Activated naive CD8-positive, alpha-beta T cell treated with anti-CD3 and anti-CD28 coated beads, Interleukin-2, amount 10 ng/mL, durations not matched to agents 7 days and 5 days (primary cell): Measurements from ENCODE around the gene TARS1. TPM values are rescaled to one million over a fixed set of nuclear protein-coding genes. Genes with fewer than 3 reads are reported as not detected.
"Not testable (repeated sequence)": the region's sequence is repeated elsewhere in the genome, so short reads cannot be mapped to it uniquely, and the experiment has no call there.

Experiments
- ATAC-seq: fragments of 150-1000 bp; cut with Tn5 transposase; one replicate; pipeline ENCODE4 v1.10.0; 2021; ENCODE audit warnings: low read depth, moderate library complexity
- POLR2A ChIA-PET: fragments of 350-600 bp; sonication (Branson Sonifier 250); formaldehyde crosslinking; loops from one replicate; lab custom pipeline; 2021; ENCODE audit warnings: antibody characterized with exemption; lab: Charles Lee
- DNase-seq: peaks from one replicate; pipeline ENCODE4 v3.0.0; 2021
- H3K27ac Mint-ChIP-seq: one replicate; pipeline ENCODE4 v1.8.0; 2022; ENCODE audit warnings: mild to moderate bottlenecking, mixed read lengths
- H3K27me3 Mint-ChIP-seq: one replicate; pipeline ENCODE4 v1.8.0; 2022; ENCODE audit warnings: mild to moderate bottlenecking, moderate library complexity, mixed read lengths
- H3K36me3 Mint-ChIP-seq: one replicate; pipeline ENCODE4 v1.8.0; 2021; ENCODE audit warnings: mild to moderate bottlenecking, mixed read lengths
- H3K4me1 Mint-ChIP-seq: one replicate; pipeline ENCODE4 v1.8.0; 2021; ENCODE audit warnings: mixed read lengths
- H3K4me3 Mint-ChIP-seq: one replicate; pipeline ENCODE4 v1.8.0; 2022; ENCODE audit warnings: mild to moderate bottlenecking, moderate library complexity, mixed read lengths
- H3K9me3 Mint-ChIP-seq: one replicate; pipeline ENCODE4 v1.8.0; 2021; ENCODE audit warnings: mixed read lengths
- total RNA-seq, 2 experiments: library from RNA; stranded (reverse); gene quantifications; one replicate each; pipeline ENCODE4 v1.2.3, GENCODE V29; 2021

TARS1 gene
- total RNA-seq, 2 experiments from 2014 or later, result 165 to 168 TPM

GRCh38 chr5:33423018-33423630 lies 17.6 kb upstream of the TARS1 start:
- peaks cover 13% of the 10 kb centered on the region for H3K27me3 Mint-ChIP-seq
- no peak overlapping the region for H3K27ac Mint-ChIP-seq
- H3K4me1 Mint-ChIP-seq, result no peaks in the 10 kb centered on the region
- H3K4me3 Mint-ChIP-seq, result no peak overlapping the region
- no peaks in the 10 kb centered on the region for H3K36me3 Mint-ChIP-seq
- DNase-seq (no peak), ATAC-seq (no peak)
- H3K9me3 Mint-ChIP-seq, result no peaks in the 10 kb centered on the region
- POLR2A ChIA-PET, result no interaction called here

GRCh38 chr5:33425314-33425713 lies 15.5 kb upstream of the TARS1 start:
- Mint-ChIP-seq H3K4me3 (no peak overlapping the region), H3K27me3 (peaks cover 13% of the 10 kb centered on the region), H3K36me3 (no peaks in the 10 kb centered on the region), H3K27ac (no peak overlapping the region), H3K9me3 (no peaks in the 10 kb centered on the region), H3K4me1 (no peaks in the 10 kb centered on the region)
- no peak for DNase-seq
- no peak for ATAC-seq
- POLR2A ChIA-PET, result no interaction called here

GRCh38 chr5:33430983-33431382 lies 9.8 kb upstream of the TARS1 start:
- H3K36me3 Mint-ChIP-seq, result no peaks in the 10 kb centered on the region
- no peak overlapping the region for H3K27ac Mint-ChIP-seq
- DNase-seq (no peak), ATAC-seq (no peak)
- H3K9me3 Mint-ChIP-seq, result no peaks in the 10 kb centered on the region
- H3K4me3 Mint-ChIP-seq, result no peak overlapping the region
- H3K27me3 Mint-ChIP-seq, result peaks cover 7% of the 10 kb centered on the region
- H3K4me1 Mint-ChIP-seq, result peaks cover 5% of the 10 kb centered on the region
- POLR2A ChIA-PET, result no interaction called here

GRCh38 chr5:33432656-33433055 lies 8.1 kb upstream of the TARS1 start:
- Mint-ChIP-seq H3K27ac (no peak overlapping the region), H3K36me3 (no peaks in the 10 kb centered on the region), H3K4me1 (peaks cover 7% of the 10 kb centered on the region), H3K9me3 (no peaks in the 10 kb centered on the region), H3K4me3 (no peak overlapping the region), H3K27me3 (peaks cover 1% of the 10 kb centered on the region)
- ATAC-seq, result no peak
- POLR2A ChIA-PET, result no interaction called here
- no peak for DNase-seq

GRCh38 chr5:33433303-33434240 lies 7.2 kb upstream of the TARS1 start:
- Mint-ChIP-seq H3K9me3 (no peaks in the 10 kb centered on the region), H3K27ac (no peak overlapping the region), H3K36me3 (no peaks in the 10 kb centered on the region), H3K4me3 (no peak overlapping the region), H3K27me3 (no peaks in the 10 kb centered on the region), H3K4me1 (peaks cover 8% of the 10 kb centered on the region)
- no peak for DNase-seq
- POLR2A ChIA-PET, result no interaction called here
- ATAC-seq, result no peak

- H3K4me1 Mint-ChIP-seq, H3K36me3 Mint-ChIP-seq, ATAC-seq, POLR2A ChIA-PET, H3K27me3 Mint-ChIP-seq, H3K4me3 Mint-ChIP-seq, H3K9me3 Mint-ChIP-seq, H3K27ac Mint-ChIP-seq: not testable (repeated sequence)
- DNase-seq, result peak; percentile 40
Measured at GRCh38 chr5:33435893-33436490, 4.8 kb upstream of the TARS1 start.

- Mint-ChIP-seq H3K4me3 (no peak overlapping the region), H3K4me1 (peaks cover 15% of the 10 kb centered on the region), H3K27ac (peak overlapping the region; percentile 6), H3K36me3 (peaks cover 6% of the 10 kb centered on the region), H3K9me3 (no peaks in the 10 kb centered on the region), H3K27me3 (no peaks in the 10 kb centered on the region)
- ATAC-seq (no peak), DNase-seq (no peak)
- POLR2A ChIA-PET, result no interaction called here
Measured at GRCh38 chr5:33438996-33439395, 1.8 kb upstream of the TARS1 start.

GRCh38 chr5:33439905-33440481 lies 772 bp upstream of the TARS1 start:
- POLR2A ChIA-PET, result interaction anchor here (0.6 to 1.2 kb wide), 4 partner anchors 11 to 1325 kb away, joined by 3 read pairs; no protein-coding TSS in a partner anchor
- Mint-ChIP-seq H3K4me1 (peaks cover 21% of the 10 kb centered on the region), H3K4me3 (no peak overlapping the region), H3K27me3 (no peaks in the 10 kb centered on the region), H3K36me3 (peaks cover 11% of the 10 kb centered on the region), H3K27ac (no peak overlapping the region), H3K9me3 (no peaks in the 10 kb centered on the region)
- DNase-seq (no peak), ATAC-seq (no peak)

- Mint-ChIP-seq H3K4me1 (peaks cover 25% of the 10 kb centered on the region), H3K4me3 (no peak overlapping the region), H3K36me3 (peaks cover 19% of the 10 kb centered on the region), H3K27me3 (no peaks in the 10 kb centered on the region), H3K27ac (no peak overlapping the region), H3K9me3 (no peaks in the 10 kb centered on the region)
- POLR2A ChIA-PET, result interaction anchor here (0.6 to 1.2 kb wide), 4 partner anchors 14 to 997 kb away, joined by 3 to 6 read pairs (median 3); partner anchors contain the start of gene ZFR
- DNase-seq, result peak; percentile 35
- ATAC-seq, result peak; percentile 31
Measured at GRCh38 chr5:33441241-33442177, 744 bp downstream of the TARS1 start.

GRCh38 chr5:33444542-33444941 lies 3.8 kb downstream of the TARS1 start:
- H3K4me3 Mint-ChIP-seq, result peak overlapping the region; percentile 23
- no peaks in the 10 kb centered on the region for H3K27me3 Mint-ChIP-seq

GRCh38 chr5:33445798-33446197 lies 5.0 kb downstream of the TARS1 start:
- POLR2A ChIA-PET, result interaction anchor here (0.9 kb wide), 1 partner anchor 11 kb away, joined by 3 read pairs; no protein-coding TSS in a partner anchor
- DNase-seq (no peak), ATAC-seq (no peak)
- H3K9me3 Mint-ChIP-seq, result no peaks in the 10 kb centered on the region
- H3K4me3 Mint-ChIP-seq, result no peak overlapping the region
- H3K4me1 Mint-ChIP-seq, result peaks cover 42% of the 10 kb centered on the region
- no peaks in the 10 kb centered on the region for H3K27me3 Mint-ChIP-seq
- peaks cover 42% of the 10 kb centered on the region for H3K36me3 Mint-ChIP-seq
- no peak overlapping the region for H3K27ac Mint-ChIP-seq

More at GRCh38 chr5:33444542-33444941, 3.8 kb downstream of the TARS1 start:
- Mint-ChIP-seq H3K27ac (no peak overlapping the region), H3K9me3 (no peaks in the 10 kb centered on the region), H3K36me3 (peaks cover 38% of the 10 kb centered on the region), H3K4me1 (peaks cover 42% of the 10 kb centered on the region)
- no peak for ATAC-seq
- POLR2A ChIA-PET, result no interaction called here
- no peak for DNase-seq

GRCh38 chr5:33448118-33448517 lies 7.4 kb downstream of the TARS1 start:
- H3K4me3 Mint-ChIP-seq, result no peak overlapping the region
- POLR2A ChIA-PET, result no interaction called here
- peaks cover 39% of the 10 kb centered on the region for H3K4me1 Mint-ChIP-seq
- H3K36me3 Mint-ChIP-seq, result peaks cover 42% of the 10 kb centered on the region
- no peak overlapping the region for H3K27ac Mint-ChIP-seq
- DNase-seq (no peak), ATAC-seq (no peak)
- no peaks in the 10 kb centered on the region for H3K27me3 Mint-ChIP-seq
- H3K9me3 Mint-ChIP-seq, result no peaks in the 10 kb centered on the region
